ENCODE data around the gene NCAM2.

The NCAM2 gene

DNA sequence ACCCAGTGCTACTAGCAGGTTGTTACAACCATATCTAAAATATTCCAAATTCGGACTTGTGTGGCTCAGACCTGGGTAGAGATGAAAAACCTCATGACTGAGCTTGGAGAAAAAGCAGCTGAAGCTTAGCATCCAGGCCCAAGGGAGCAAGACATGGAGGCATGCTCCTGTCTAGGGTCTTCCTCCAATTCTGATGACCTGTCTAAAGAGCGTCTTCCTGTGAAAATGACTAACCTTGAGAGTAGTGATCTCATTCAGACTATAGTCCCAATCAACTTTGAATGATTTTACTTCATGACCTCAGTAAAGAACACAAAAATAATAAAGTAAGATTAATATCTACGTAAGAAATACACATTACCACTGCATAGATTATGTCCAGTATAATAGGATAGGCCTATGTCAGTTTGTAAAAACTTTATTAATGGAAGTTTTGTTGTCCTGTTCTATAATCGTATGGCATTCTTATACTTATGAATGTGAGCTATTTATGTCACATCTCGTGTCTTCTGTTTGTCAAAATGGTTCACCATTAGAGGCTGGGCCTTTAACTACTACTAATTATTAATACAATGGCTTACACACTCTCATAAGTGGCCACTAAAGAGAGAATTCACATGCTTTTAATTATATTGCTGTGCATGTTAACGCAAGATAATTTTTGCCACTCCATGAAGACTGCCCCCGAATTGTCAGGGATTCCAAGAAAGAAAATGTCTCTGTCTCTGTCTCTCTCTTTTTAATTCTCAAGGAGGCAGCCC lies 201.3 kb downstream of the NCAM2 start:
- Histone ChIP-seq H3K79me1 (ENCODE audit: low read length) (no peaks in the 10 kb centered on the region), H3K18ac (ENCODE audit: low read length) (no peak overlapping the region), H3K4me1 (ENCODE audit: control insufficient read depth, low read depth, low read length) (no peaks in the 10 kb centered on the region), H3K27ac (ENCODE audit: low read depth, low read length) (no peak overlapping the region), H3K56ac (ENCODE audit: low read length) (no peak overlapping the region), H3K4me3 (ENCODE audit: low read length) (no peak overlapping the region), H2BK5ac (ENCODE audit: low read length) (no peak overlapping the region), H4K8ac (ENCODE audit: low read depth, low read length) (no peak overlapping the region), H3K4me2 (ENCODE audit: low read length) (no peak overlapping the region), H2BK120ac (ENCODE audit: low read depth, low read length) (no peak overlapping the region), H2AK5ac (ENCODE audit: low read length) (no peak overlapping the region), H3K79me2 (ENCODE audit: control insufficient read depth, insufficient read depth, low read length) (no peaks in the 10 kb centered on the region), H3K9ac (ENCODE audit: low read length) (no peak overlapping the region), H2BK15ac (replicated peaks; ENCODE audit: low read depth) (no peak overlapping the region), H4K5ac (ENCODE audit: low read length) (no peak overlapping the region), H3K23ac (ENCODE audit: low read length) (no peak overlapping the region), H3K27me3 (ENCODE audit: insufficient read depth, low read length, poor library complexity) (no peaks in the 10 kb centered on the region), H3K36me3 (ENCODE audit: control insufficient read depth, insufficient read depth, low read length) (no peaks in the 10 kb centered on the region), H3K4ac (ENCODE audit: low read depth, low read length) (no peak overlapping the region)
- no CpG with 5 or more reads among the region's 7 CpGs for WGBS (ENCODE audit: extremely low coverage, insufficient coverage, low lambda C conversion rate)
- no peak for DNase-seq

GRCh38 chr21:21200103-21200938 lies 202.1 kb downstream of the NCAM2 start:
- no peak overlapping the region for H3K4ac ChIP-seq (ENCODE audit: low read depth, low read length)
- H3K4me1 ChIP-seq (ENCODE audit: control insufficient read depth, low read depth, low read length) = no peaks in the 10 kb centered on the region
- H3K56ac ChIP-seq (ENCODE audit: low read length) = no peak overlapping the region
- H3K4me3 ChIP-seq (ENCODE audit: low read length) = no peak overlapping the region
- no CpG with 5 or more reads among the region's 6 CpGs for WGBS (ENCODE audit: extremely low coverage, insufficient coverage, low lambda C conversion rate)
- H4K8ac ChIP-seq (ENCODE audit: low read depth, low read length) = no peak overlapping the region
- H3K27me3 ChIP-seq (ENCODE audit: insufficient read depth, low read length, poor library complexity) = no peaks in the 10 kb centered on the region
- no peak overlapping the region for H3K27ac ChIP-seq (ENCODE audit: low read depth, low read length)
- no peak overlapping the region for H2BK5ac ChIP-seq (ENCODE audit: low read length)
- no peak overlapping the region for H2BK120ac ChIP-seq (ENCODE audit: low read depth, low read length)
- no peak overlapping the region for H3K9ac ChIP-seq (ENCODE audit: low read length)
- H3K4me2 ChIP-seq (ENCODE audit: low read length) = no peak overlapping the region
- no peaks in the 10 kb centered on the region for H3K79me1 ChIP-seq (ENCODE audit: low read length)
- H2BK15ac ChIP-seq (replicated peaks; ENCODE audit: low read depth) = no peak overlapping the region
- no peak overlapping the region for H3K23ac ChIP-seq (ENCODE audit: low read length)
- DNase-seq = peak; percentile 68
- no peaks in the 10 kb centered on the region for H3K79me2 ChIP-seq (ENCODE audit: control insufficient read depth, insufficient read depth, low read length)
- no peak overlapping the region for H2AK5ac ChIP-seq (ENCODE audit: low read length)
- H3K18ac ChIP-seq (ENCODE audit: low read length) = no peak overlapping the region
- no peak overlapping the region for H4K5ac ChIP-seq (ENCODE audit: low read length)
- no peaks in the 10 kb centered on the region for H3K36me3 ChIP-seq (ENCODE audit: control insufficient read depth, insufficient read depth, low read length)

GRCh38 chr21:21200939-21201615 lies 202.9 kb downstream of the NCAM2 start:
- Histone ChIP-seq H3K18ac (ENCODE audit: low read length) (no peak overlapping the region), H3K56ac (ENCODE audit: low read length) (no peak overlapping the region), H2BK120ac (ENCODE audit: low read depth, low read length) (no peak overlapping the region), H3K4ac (ENCODE audit: low read depth, low read length) (no peak overlapping the region), H2BK15ac (replicated peaks; ENCODE audit: low read depth) (no peak overlapping the region), H4K8ac (ENCODE audit: low read depth, low read length) (no peak overlapping the region), H3K4me2 (ENCODE audit: low read length) (no peak overlapping the region), H2BK5ac (ENCODE audit: low read length) (no peak overlapping the region), H3K79me1 (ENCODE audit: low read length) (no peaks in the 10 kb centered on the region), H3K4me1 (ENCODE audit: control insufficient read depth, low read depth, low read length) (no peaks in the 10 kb centered on the region), H3K79me2 (ENCODE audit: control insufficient read depth, insufficient read depth, low read length) (no peaks in the 10 kb centered on the region), H3K4me3 (ENCODE audit: low read length) (no peak overlapping the region), H2AK5ac (ENCODE audit: low read length) (no peak overlapping the region), H3K9ac (ENCODE audit: low read length) (no peak overlapping the region), H4K5ac (ENCODE audit: low read length) (no peak overlapping the region), H3K27ac (ENCODE audit: low read depth, low read length) (no peak overlapping the region), H3K36me3 (ENCODE audit: control insufficient read depth, insufficient read depth, low read length) (no peaks in the 10 kb centered on the region), H3K27me3 (ENCODE audit: insufficient read depth, low read length, poor library complexity) (no peaks in the 10 kb centered on the region), H3K23ac (ENCODE audit: low read length) (no peak overlapping the region)
- whole genome bisulfite sequencing (ENCODE audit: extremely low coverage, insufficient coverage, low lambda C conversion rate) = no CpG with 5 or more reads among the region's 5 CpGs
- no peak for DNase-seq

DNA sequence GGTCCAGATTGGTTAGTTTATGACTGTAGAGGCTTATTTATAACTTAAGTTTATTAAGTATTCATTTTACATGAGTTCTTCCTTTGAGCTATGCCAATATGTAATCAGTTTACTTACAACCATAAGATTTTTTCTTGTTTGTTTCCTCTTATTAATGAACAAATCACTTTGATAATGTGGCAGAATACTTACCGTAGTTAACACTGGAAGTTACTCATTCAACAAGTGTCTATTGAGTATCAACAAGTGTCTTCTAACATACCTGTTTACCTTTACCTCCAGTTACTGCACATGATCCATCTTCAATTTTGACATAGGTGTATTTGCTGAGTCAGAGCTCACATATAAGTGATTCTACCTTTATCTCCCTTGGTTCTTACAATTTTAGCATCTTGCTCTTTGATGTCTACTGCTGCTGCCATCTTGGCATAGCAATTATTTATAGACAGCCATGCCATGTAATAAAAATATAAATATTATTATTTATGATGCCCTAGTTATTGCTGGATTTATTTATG lies 205.7 kb downstream of the NCAM2 start:
- Histone ChIP-seq H3K4ac (ENCODE audit: low read depth, low read length) (no peak overlapping the region), H3K79me2 (ENCODE audit: control insufficient read depth, insufficient read depth, low read length) (no peaks in the 10 kb centered on the region), H3K9ac (ENCODE audit: low read length) (no peak overlapping the region), H3K27me3 (ENCODE audit: insufficient read depth, low read length, poor library complexity) (no peaks in the 10 kb centered on the region), H2BK15ac (replicated peaks; ENCODE audit: low read depth) (no peak overlapping the region), H3K23ac (ENCODE audit: low read length) (no peak overlapping the region), H3K27ac (ENCODE audit: low read depth, low read length) (no peak overlapping the region), H4K8ac (ENCODE audit: low read depth, low read length) (no peak overlapping the region), H2BK120ac (ENCODE audit: low read depth, low read length) (no peak overlapping the region), H3K18ac (ENCODE audit: low read length) (no peak overlapping the region), H3K4me2 (ENCODE audit: low read length) (no peak overlapping the region), H3K56ac (ENCODE audit: low read length) (no peak overlapping the region), H2AK5ac (ENCODE audit: low read length) (no peak overlapping the region), H3K4me1 (ENCODE audit: control insufficient read depth, low read depth, low read length) (no peaks in the 10 kb centered on the region), H3K4me3 (ENCODE audit: low read length) (no peak overlapping the region), H2BK5ac (ENCODE audit: low read length) (no peak overlapping the region), H3K79me1 (ENCODE audit: low read length) (no peaks in the 10 kb centered on the region), H3K36me3 (ENCODE audit: control insufficient read depth, insufficient read depth, low read length) (no peaks in the 10 kb centered on the region), H4K5ac (ENCODE audit: low read length) (no peak overlapping the region)
- DNase-seq = no peak
- WGBS (ENCODE audit: extremely low coverage, insufficient coverage, low lambda C conversion rate) = no CpG with 5 or more reads among the region's 1 CpG

DNA sequence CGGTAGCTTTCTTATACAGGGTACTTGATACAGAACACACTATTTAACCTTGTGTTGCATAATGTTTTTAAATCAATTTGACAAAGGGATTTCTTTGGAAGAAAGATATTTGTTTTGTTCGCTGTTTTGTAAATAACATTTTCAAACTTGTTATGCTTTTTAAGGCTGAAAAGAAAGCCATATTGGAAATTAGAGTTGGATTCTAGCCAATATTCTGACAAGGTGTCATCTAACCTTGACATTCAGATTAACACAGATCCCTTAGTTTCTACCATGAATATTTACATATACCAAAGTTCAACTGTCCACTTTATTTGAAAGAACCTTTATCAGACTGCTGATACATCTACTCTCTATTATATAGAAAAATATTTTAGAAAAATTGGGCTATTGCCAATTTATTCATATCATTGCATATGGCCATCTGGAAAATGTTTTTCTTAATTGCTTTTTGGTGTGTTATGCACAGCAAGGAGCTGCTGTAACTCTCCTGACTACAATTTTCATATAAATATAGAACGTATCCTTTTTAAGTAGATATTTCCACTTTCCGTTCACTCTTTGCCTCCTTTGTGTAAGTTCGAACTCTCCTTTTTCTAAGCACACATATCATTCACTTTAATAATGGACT lies 206.3 kb downstream of the NCAM2 start:
- Histone ChIP-seq H2BK15ac (replicated peaks; ENCODE audit: low read depth) (no peak overlapping the region), H3K9ac (ENCODE audit: low read length) (no peak overlapping the region), H3K18ac (ENCODE audit: low read length) (no peak overlapping the region), H3K27me3 (ENCODE audit: insufficient read depth, low read length, poor library complexity) (no peaks in the 10 kb centered on the region), H4K8ac (ENCODE audit: low read depth, low read length) (no peak overlapping the region), H3K4me2 (ENCODE audit: low read length) (no peak overlapping the region), H3K79me2 (ENCODE audit: control insufficient read depth, insufficient read depth, low read length) (no peaks in the 10 kb centered on the region), H3K4ac (ENCODE audit: low read depth, low read length) (no peak overlapping the region), H3K56ac (ENCODE audit: low read length) (no peak overlapping the region), H4K5ac (ENCODE audit: low read length) (no peak overlapping the region), H2BK5ac (ENCODE audit: low read length) (no peak overlapping the region), H3K36me3 (ENCODE audit: control insufficient read depth, insufficient read depth, low read length) (no peaks in the 10 kb centered on the region), H3K4me1 (ENCODE audit: control insufficient read depth, low read depth, low read length) (no peaks in the 10 kb centered on the region), H3K79me1 (ENCODE audit: low read length) (no peaks in the 10 kb centered on the region), H2BK120ac (ENCODE audit: low read depth, low read length) (no peak overlapping the region), H3K23ac (ENCODE audit: low read length) (no peak overlapping the region), H3K27ac (ENCODE audit: low read depth, low read length) (no peak overlapping the region), H3K4me3 (ENCODE audit: low read length) (no peak overlapping the region), H2AK5ac (ENCODE audit: low read length) (no peak overlapping the region)
- DNase-seq = no peak
- WGBS (ENCODE audit: extremely low coverage, insufficient coverage, low lambda C conversion rate) = no CpG with 5 or more reads among the region's 5 CpGs
